CD1c-positive myeloid dendritic cell (primary cell): ENCODE results near the gene COG4.

Experiments used
- DNase-seq: peaks from one replicate; pipeline ENCODE4 v3.0.0-alpha.2; 2016; ENCODE audit errors: extremely low spot score

COG4 gene

GRCh38 chr16:70434484-70435260 is 88.7 kb downstream of the COG4 start:
- no peak for DNase-seq

- DNase-seq, result peak; percentile 76
These were observed 89.8 kb downstream of the COG4 start for GRCh38 chr16:70433458-70434103.

- peak; percentile 88 for DNase-seq
These were observed 90.5 kb downstream of the COG4 start for GRCh38 chr16:70432723-70433457.

GRCh38 chr16:70432356-70432722 is 91.0 kb downstream of the COG4 start:
- DNase-seq, result peak; percentile 74

- peak; percentile 92 for DNase-seq
These were observed 92.5 kb downstream of the COG4 start for GRCh38 chr16:70430667-70431536.
